Naive B cell (primary cell): ENCODE measurements around the gene CCDC106. TPM values are rescaled to one million over a fixed set of nuclear protein-coding genes. Genes with fewer than 3 reads are reported as not detected.

ENCODE experiments used
- ATAC-seq, 2 donors: fragments of 150-1000 bp; cut with Tn5 transposase; 2 replicates each; pipeline ENCODE4 v1.10.0; 2021; ENCODE audit warnings: low read depth in 2 of 2, mild to moderate bottlenecking in 2 of 2, moderate library complexity in 2 of 2
- DNase-seq: peaks from one replicate; pipeline ENCODE4 v3.0.0; 2022
- H3K27ac Mint-ChIP-seq, 6 donors: one replicate each; pipeline ENCODE4 v1.8.0; 2020 to 2022; ENCODE audit warnings: mild to moderate bottlenecking in 6 of 6, mixed read lengths in 6 of 6, moderate library complexity in 5 of 6, inconsistent platforms in 2 of 6
- H3K27me3 Mint-ChIP-seq, 3 donors: one replicate each; pipeline ENCODE4 v1.8.0; 2021 to 2022; ENCODE audit warnings: mixed read lengths in 3 of 3, mild to moderate bottlenecking in 1 of 3
- H3K36me3 Mint-ChIP-seq, 2 donors: one replicate each; pipeline ENCODE4 v1.8.0; 2020 to 2022; ENCODE audit warnings: mixed read lengths in 2 of 2, inconsistent platforms in 1 of 2, mild to moderate bottlenecking in 1 of 2
- H3K4me1 Mint-ChIP-seq, 3 donors: one replicate each; pipeline ENCODE4 v1.8.0; 2020 to 2022; ENCODE audit warnings: mixed read lengths in 3 of 3, inconsistent platforms in 1 of 3, mild to moderate bottlenecking in 1 of 3, moderate library complexity in 1 of 3
- H3K4me3 Mint-ChIP-seq, 8 donors: one replicate each; pipeline ENCODE4 v1.8.0; 2020 to 2022; ENCODE audit warnings: mild to moderate bottlenecking in 8 of 8, mixed read lengths in 8 of 8, moderate library complexity in 8 of 8, inconsistent platforms in 2 of 8
- H3K9me3 Mint-ChIP-seq, 7 donors: one replicate each; pipeline ENCODE4 v1.8.0; 2020 to 2022; ENCODE audit warnings: mixed read lengths in 7 of 7, mild to moderate bottlenecking in 5 of 7, inconsistent platforms in 2 of 7, moderate library complexity in 1 of 7
- polyA plus RNA-seq, 6 donors: library from polyadenylated mRNA; unstranded; fragments of 300-500 nt; fragmentation: Illumina TruSeq; gene quantifications; one replicate each; pipeline ENCODE4 v1.2.3, GENCODE V29; 2021; ENCODE audit warnings: low read depth in 6 of 6

CCDC106 gene
- polyA plus RNA-seq, 6 donors from 2014 or later, result 8.1 to 13.0 (median 9.7) TPM

DNA sequence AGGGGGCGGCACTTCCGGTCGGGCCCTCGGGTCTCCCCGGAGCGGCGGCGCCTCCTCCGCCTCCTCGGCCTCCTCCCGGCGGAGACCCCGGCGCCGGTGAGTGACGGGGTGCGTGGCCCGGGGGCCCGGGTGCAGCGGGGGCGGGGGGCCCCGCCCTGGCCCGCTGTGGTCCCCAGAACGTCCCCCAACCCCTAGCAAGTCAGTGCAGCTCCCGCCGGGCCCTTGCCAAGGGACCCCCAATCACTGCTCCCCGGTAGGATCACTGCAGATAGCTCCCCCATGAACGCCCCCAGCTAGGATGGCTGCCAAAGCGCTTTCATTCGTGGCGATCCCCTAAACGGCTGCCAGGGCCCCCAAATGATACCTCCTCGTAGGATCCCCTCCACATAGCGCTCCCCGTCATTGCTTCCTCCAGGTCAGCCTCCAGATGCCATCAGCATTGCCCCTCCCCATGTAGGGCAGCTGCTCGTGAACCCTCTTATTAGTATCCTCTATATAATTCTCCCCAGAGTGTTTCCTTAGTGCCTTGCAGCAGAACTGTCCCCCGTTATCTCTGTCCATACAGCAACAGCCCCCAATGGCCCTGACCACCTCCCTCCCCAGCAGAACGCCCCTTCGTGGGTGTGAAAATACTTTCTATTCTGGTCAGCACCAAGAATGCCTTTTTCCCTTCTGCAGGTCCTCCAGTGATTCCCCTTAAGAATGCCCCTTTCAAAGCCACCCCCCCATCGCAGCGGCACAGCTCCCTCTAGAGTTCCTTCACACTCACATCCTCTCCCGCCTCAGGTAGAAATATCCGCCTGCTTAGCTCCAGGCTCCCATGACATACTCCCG lies 42.2 kb upstream of the CCDC106 start, which contains the start of gene ZNF865:
Gene ZNF865 (plus strand): TSS at position 11 of the 834 bp plus-strand sequence. CDS start 7,972 bp downstream, outside the sequence.
- ATAC-seq, result peak; percentile 44 to 45
- Mint-ChIP-seq H3K27ac (peak within 1 kb of the TSS; percentile 95 to 99 (median 98)), H3K4me3 (peak within 1 kb of the TSS; percentile 86 to 98 (median 95)), H3K36me3 (peaks cover 4 to 14% of the 10 kb centered on the region in 2 donors), H3K9me3 (peaks cover 0 to 2% (median 0%) of the 10 kb centered on the region in 7 donors), H3K4me1 (peaks cover 53 to 81% (median 75%) of the 10 kb centered on the region in 3 donors), H3K27me3 (no peaks in the 10 kb centered on the region)
- DNase-seq, result peak; percentile 66

DNA sequence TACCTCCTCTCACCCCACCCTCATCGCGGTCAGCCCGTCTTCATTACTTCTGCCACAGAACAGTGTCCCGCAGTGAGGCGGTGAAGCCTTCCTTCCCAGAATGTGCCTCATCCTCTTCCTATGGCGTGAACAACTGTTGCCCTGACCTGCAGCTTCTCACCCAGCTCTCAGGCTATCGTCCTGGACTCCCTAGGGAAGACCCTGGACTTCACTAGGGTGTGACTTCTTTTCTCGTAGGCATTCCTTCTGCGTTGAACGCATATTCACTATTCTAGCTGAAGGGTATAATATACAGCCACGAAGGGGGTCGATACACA lies 41.6 kb upstream of the CCDC106 start:
- DNase-seq, result no peak
- H3K27me3 Mint-ChIP-seq, result no peaks in the 10 kb centered on the region
- no peak for ATAC-seq
- peaks cover 4 to 14% of the 10 kb centered on the region in 2 donors for H3K36me3 Mint-ChIP-seq
- H3K27ac Mint-ChIP-seq, result peak overlapping the region; percentile 85 to 99 (median 97)
- H3K4me3 Mint-ChIP-seq, result peak overlapping the region; percentile 86 to 98 (median 95)
- H3K9me3 Mint-ChIP-seq, result peaks cover 0 to 2% (median 0%) of the 10 kb centered on the region in 7 donors
- H3K4me1 Mint-ChIP-seq, result peaks cover 55 to 82% (median 75%) of the 10 kb centered on the region in 3 donors

GRCh38 chr19:55606817-55607216 lies 41.2 kb upstream of the CCDC106 start:
- H3K27ac Mint-ChIP-seq, result peak overlapping the region in 4 of 6 donors; percentile 24 to 99 (median 96)
- H3K9me3 Mint-ChIP-seq, result peaks cover 0 to 2% (median 0%) of the 10 kb centered on the region in 7 donors
- peak overlapping the region in 6 of 8 donors; percentile 48 to 98 (median 92) for H3K4me3 Mint-ChIP-seq
- no peaks in the 10 kb centered on the region for H3K27me3 Mint-ChIP-seq
- ATAC-seq (no peak), DNase-seq (no peak)
- peaks cover 59 to 83% (median 75%) of the 10 kb centered on the region in 3 donors for H3K4me1 Mint-ChIP-seq
- H3K36me3 Mint-ChIP-seq, result peaks cover 4 to 14% of the 10 kb centered on the region in 2 donors

DNA sequence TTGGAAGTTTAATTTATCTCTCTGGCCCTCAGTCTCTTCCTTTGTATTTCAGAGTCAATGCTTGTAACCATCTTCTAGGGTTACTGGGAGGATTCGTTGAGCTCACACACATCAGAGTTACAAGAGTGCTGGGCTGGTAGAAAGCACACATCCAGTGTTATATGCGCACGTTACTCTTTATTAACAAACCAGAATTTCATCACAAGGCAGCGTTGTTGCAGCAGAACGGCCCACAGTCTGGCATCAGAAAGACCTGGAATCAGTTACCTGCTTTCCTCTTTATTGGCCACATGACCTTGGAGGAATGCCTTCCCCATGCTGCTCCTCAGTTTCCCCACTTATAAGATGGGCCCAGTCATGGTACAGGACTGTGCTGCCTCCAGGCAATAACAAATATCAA lies 38.7 kb upstream of the CCDC106 start:
- H3K27me3 Mint-ChIP-seq, result no peaks in the 10 kb centered on the region
- peak overlapping the region in 1 of 8 donors; percentile 44 for H3K4me3 Mint-ChIP-seq
- H3K9me3 Mint-ChIP-seq, result no peaks in the 10 kb centered on the region
- peaks cover 4 to 14% of the 10 kb centered on the region in 2 donors for H3K36me3 Mint-ChIP-seq
- peaks cover 71 to 81% (median 77%) of the 10 kb centered on the region in 3 donors for H3K4me1 Mint-ChIP-seq
- DNase-seq, result no peak
- ATAC-seq, result no peak
- no peak overlapping the region for H3K27ac Mint-ChIP-seq

- DNase-seq, result no peak
- Mint-ChIP-seq H3K4me1 (peaks cover 58 to 64% (median 61%) of the 10 kb centered on the region in 3 donors), H3K36me3 (peaks cover 4 to 14% of the 10 kb centered on the region in 2 donors), H3K27ac (peak overlapping the region in 3 of 6 donors; percentile 7 to 91 (median 33)), H3K9me3 (no peaks in the 10 kb centered on the region), H3K4me3 (peak overlapping the region in 2 of 8 donors; percentile 16 to 35), H3K27me3 (no peaks in the 10 kb centered on the region)
- no peak for ATAC-seq
Observed at GRCh38 chr19:55611300-55611982, 36.6 kb upstream of the CCDC106 start.

DNA sequence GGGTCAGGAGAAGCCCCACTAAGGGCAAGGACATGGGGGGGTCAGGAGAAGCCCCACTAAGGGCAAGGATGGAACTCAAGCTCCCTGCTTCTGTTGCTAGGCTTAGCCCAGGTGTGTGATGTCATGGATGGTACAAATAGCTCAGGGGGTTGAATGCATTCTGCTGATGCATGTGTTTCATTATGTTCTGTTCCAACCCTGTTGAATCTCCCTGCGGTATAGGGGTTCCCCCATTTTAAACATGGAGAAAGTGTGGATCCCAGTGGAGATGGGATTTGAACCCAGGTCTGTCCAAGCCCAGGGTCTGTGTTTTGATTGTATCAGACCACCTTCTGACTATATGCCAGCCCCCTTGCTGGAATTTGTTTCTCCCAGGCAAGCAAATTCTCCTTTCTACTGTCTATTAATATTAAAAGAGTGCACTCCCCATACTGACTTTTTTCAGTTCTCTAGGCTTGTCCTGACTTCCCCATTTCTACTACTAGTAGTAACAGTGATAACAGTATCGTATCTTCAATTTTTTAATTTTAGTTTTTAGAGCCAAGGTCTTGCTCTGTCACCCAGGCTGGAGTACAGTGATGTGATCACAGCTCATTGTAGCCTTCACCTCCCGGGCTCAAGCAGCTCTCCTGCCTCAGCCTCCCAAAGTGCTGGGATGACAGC lies 35.9 kb upstream of the CCDC106 start:
- ATAC-seq (peak; percentile 85 to 88), DNase-seq (no peak)
- Mint-ChIP-seq H3K27ac (peak overlapping the region; percentile 46 to 93 (median 82)), H3K4me1 (peaks cover 51 to 58% (median 55%) of the 10 kb centered on the region in 3 donors), H3K36me3 (peaks cover 4 to 14% of the 10 kb centered on the region in 2 donors), H3K9me3 (no peaks in the 10 kb centered on the region), H3K4me3 (peak overlapping the region in 6 of 8 donors; percentile 10 to 83 (median 41)), H3K27me3 (no peaks in the 10 kb centered on the region)

- Mint-ChIP-seq H3K4me1 (peaks cover 45 to 47% (median 46%) of the 10 kb centered on the region in 3 donors), H3K36me3 (peaks cover 4 to 7% of the 10 kb centered on the region in 2 donors), H3K27ac (peak overlapping the region in 1 of 6 donors; percentile 59), H3K9me3 (no peaks in the 10 kb centered on the region), H3K4me3 (no peak overlapping the region), H3K27me3 (no peaks in the 10 kb centered on the region)
- DNase-seq, result no peak
- no peak for ATAC-seq
Observed at GRCh38 chr19:55613396-55613795, 34.6 kb upstream of the CCDC106 start.

DNA sequence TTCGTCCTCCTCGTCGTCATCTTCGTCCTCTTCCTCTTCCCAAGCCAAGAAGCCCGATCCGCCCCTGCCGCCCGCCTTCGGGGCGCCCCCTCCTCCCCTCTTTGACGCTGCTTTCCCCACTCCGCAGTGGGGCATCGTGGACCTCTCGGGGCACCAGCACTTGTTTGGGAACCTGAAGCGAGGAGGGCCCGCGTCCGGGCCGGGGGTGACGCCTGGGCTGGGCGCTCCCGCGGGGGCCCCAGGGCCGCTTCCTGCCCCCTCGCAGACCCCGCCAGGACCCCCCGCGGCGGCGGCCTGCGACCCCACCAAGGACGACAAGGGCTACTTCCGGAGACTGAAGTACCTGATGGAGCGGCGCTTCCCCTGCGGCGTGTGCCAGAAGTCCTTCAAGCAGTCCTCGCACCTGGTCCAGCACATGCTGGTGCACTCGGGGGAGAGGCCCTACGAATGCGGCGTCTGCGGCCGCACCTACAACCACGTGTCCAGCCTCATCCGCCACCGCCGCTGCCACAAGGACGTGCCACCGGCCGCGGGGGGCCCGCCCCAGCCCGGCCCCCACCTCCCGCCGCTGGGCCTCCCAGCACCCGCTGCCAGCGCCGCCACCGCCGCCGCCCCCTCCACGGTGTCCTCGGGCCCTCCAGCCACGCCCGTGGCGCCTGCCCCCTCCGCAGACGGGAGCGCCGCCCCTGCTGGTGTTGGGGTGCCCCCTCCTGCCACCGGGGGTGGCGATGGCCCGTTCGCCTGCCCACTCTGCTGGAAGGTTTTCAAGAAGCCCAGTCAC lies 33.9 kb upstream of the CCDC106 start:
- H3K4me1 Mint-ChIP-seq, result peaks cover 39 to 42% (median 40%) of the 10 kb centered on the region in 3 donors
- H3K4me3 Mint-ChIP-seq, result no peak overlapping the region
- DNase-seq (no peak), ATAC-seq (no peak)
- H3K27me3 Mint-ChIP-seq, result no peaks in the 10 kb centered on the region
- H3K36me3 Mint-ChIP-seq, result peaks cover 4 to 7% of the 10 kb centered on the region in 2 donors
- peak overlapping the region in 1 of 6 donors; percentile 76 for H3K27ac Mint-ChIP-seq
- no peaks in the 10 kb centered on the region for H3K9me3 Mint-ChIP-seq

- H3K27me3 Mint-ChIP-seq, result no peaks in the 10 kb centered on the region
- no peak overlapping the region for H3K4me3 Mint-ChIP-seq
- ATAC-seq, result no peak
- peaks cover under 1 to 3% of the 10 kb centered on the region in 2 donors for H3K36me3 Mint-ChIP-seq
- peak overlapping the region in 1 of 6 donors; percentile 76 for H3K27ac Mint-ChIP-seq
- DNase-seq, result no peak
- no peaks in the 10 kb centered on the region for H3K9me3 Mint-ChIP-seq
- H3K4me1 Mint-ChIP-seq, result peaks cover 32 to 35% (median 34%) of the 10 kb centered on the region in 3 donors
Observed at GRCh38 chr19:55614711-55615542, 33.1 kb upstream of the CCDC106 start.

DNA sequence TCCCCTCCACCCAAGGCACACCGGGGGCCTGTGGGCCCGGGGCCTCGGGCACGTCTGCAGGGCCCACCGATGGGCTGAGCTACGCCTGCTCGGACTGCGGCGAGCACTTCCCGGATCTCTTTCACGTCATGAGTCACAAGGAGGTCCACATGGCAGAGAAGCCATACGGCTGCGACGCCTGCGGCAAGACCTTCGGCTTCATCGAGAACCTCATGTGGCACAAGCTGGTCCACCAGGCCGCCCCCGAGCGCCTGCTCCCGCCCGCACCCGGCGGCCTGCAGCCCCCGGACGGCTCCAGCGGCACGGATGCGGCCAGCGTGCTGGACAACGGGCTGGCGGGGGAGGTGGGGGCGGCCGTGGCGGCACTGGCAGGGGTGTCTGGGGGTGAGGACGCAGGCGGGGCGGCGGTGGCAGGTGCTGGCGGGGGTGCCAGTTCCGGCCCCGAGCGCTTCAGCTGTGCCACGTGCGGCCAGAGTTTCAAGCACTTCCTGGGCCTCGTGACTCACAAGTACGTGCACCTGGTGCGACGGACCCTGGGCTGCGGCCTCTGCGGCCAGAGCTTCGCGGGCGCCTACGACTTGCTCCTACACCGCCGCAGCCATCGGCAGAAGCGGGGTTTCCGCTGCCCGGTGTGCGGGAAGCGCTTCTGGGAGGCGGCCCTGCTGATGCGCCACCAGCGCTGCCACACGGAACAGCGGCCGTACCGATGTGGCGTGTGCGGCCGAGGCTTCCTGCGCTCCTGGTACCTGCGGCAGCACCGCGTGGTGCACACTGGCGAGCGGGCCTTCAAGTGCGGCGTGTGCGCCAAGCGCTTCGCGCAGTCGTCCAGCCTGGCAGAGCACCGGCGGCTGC lies 32.2 kb upstream of the CCDC106 start:
- no peaks in the 10 kb centered on the region for H3K27me3 Mint-ChIP-seq
- peaks cover 29 to 32% (median 30%) of the 10 kb centered on the region in 3 donors for H3K4me1 Mint-ChIP-seq
- no peak overlapping the region for H3K4me3 Mint-ChIP-seq
- ATAC-seq (no peak), DNase-seq (no peak)
- no peak overlapping the region for H3K27ac Mint-ChIP-seq
- H3K9me3 Mint-ChIP-seq, result no peaks in the 10 kb centered on the region
- no peaks in the 10 kb centered on the region for H3K36me3 Mint-ChIP-seq

DNA sequence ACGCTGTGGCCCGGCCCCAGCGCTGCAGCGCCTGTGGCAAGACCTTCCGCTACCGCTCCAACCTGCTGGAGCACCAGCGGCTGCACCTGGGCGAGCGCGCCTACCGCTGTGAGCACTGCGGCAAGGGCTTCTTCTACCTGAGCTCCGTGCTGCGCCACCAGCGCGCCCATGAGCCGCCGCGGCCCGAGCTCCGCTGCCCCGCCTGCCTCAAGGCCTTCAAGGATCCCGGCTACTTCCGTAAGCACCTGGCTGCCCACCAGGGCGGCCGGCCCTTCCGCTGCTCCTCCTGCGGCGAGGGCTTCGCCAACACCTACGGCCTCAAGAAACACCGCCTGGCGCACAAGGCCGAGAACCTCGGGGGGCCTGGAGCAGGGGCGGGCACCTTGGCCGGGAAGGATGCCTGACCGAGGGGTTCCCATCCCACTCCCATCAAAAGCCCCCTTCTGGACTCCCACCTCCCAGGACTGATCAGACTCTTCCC lies 31.6 kb upstream of the CCDC106 start:
- H3K4me3 Mint-ChIP-seq, result no peak overlapping the region
- H3K27ac Mint-ChIP-seq, result no peak overlapping the region
- DNase-seq (no peak), ATAC-seq (no peak)
- no peaks in the 10 kb centered on the region for H3K27me3 Mint-ChIP-seq
- H3K4me1 Mint-ChIP-seq, result peaks cover 22 to 28% (median 24%) of the 10 kb centered on the region in 3 donors
- H3K9me3 Mint-ChIP-seq, result no peaks in the 10 kb centered on the region
- H3K36me3 Mint-ChIP-seq, result no peaks in the 10 kb centered on the region
